OCI-LY1 (cell line): ENCODE results near the gene TMOD2.

Source experiments
- H2AFZ ChIP-seq: fragments of 200-600 bp; sonication (generic), shearing (Covaris generic); 2 replicates; pipeline ENCODE4 v1.6.0; 2014; ENCODE audit warnings: antibody characterized with exemption, mild to moderate bottlenecking, low read length
- H3F3A ChIP-seq: fragments of 200-600 bp; sonication (generic), shearing (Covaris generic); 2 replicates; pipeline ENCODE4 v1.6.0; 2014; ENCODE audit warnings: mild to moderate bottlenecking, antibody characterized with exemption, low read length, moderate library complexity; ENCODE audit not compliant: insufficient read depth
- H3K27ac ChIP-seq: fragments of 200-600 bp; sonication (generic); 2 replicates; pipeline ENCODE4 v1.5.1; 2014; ENCODE audit warnings: low read length, mixed run types, mild to moderate bottlenecking, low read depth; ENCODE audit not compliant: poor library complexity, severe bottlenecking
- H3K27me3 ChIP-seq: fragments of 200-600 bp; sonication (generic); 2 replicates; pipeline ENCODE4 v1.6.0; 2014; ENCODE audit warnings: antibody characterized with exemption, mild to moderate bottlenecking, low read length, moderate library complexity; ENCODE audit not compliant: insufficient read depth
- H3K36me3 ChIP-seq: fragments of 200-600 bp; sonication (generic); 2 replicates; pipeline ENCODE4 v1.6.1; 2014; ENCODE audit warnings: mild to moderate bottlenecking, antibody characterized with exemption, low read length, moderate library complexity, mixed read lengths; ENCODE audit not compliant: insufficient read depth
- H3K4me1 ChIP-seq: fragments of 200-600 bp; sonication (generic); 2 replicates; pipeline ENCODE4 v1.5.1; 2014; ENCODE audit warnings: mild to moderate bottlenecking, low read length, moderate library complexity; ENCODE audit not compliant: insufficient read depth, severe bottlenecking
- H3K4me2 ChIP-seq: fragments of 200-600 bp; sonication (generic), shearing (Covaris generic); 2 replicates; pipeline ENCODE4 v1.6.1; 2014; ENCODE audit warnings: low read length
- H3K4me3 ChIP-seq: fragments of 200-600 bp; sonication (generic); 2 replicates; pipeline ENCODE4 v1.5.1; 2014; ENCODE audit warnings: low read length, low read depth, mild to moderate bottlenecking, mixed read lengths; ENCODE audit not compliant: poor library complexity, severe bottlenecking
- H3K79me2 ChIP-seq: fragments of 200-600 bp; shearing (Covaris generic); 2 replicates; pipeline ENCODE4 v1.6.1; 2016; ENCODE audit warnings: mixed run types, low read length, mixed read lengths; ENCODE audit not compliant: insufficient read depth
- H3K9ac ChIP-seq: fragments of 200-600 bp; sonication (generic), shearing (Covaris generic); 2 replicates; pipeline ENCODE4 v1.6.1; 2014; ENCODE audit warnings: mild to moderate bottlenecking, low read length, mixed read lengths
- H3K9me2 ChIP-seq: fragments of 200-600 bp; sonication (generic), shearing (Covaris generic); 2 replicates; pipeline ENCODE4 v1.6.1; 2014; ENCODE audit warnings: low read depth, mild to moderate bottlenecking, low read length, mixed read lengths
- H3K9me3 ChIP-seq: fragments of 200-600 bp; shearing (Covaris generic); 2 replicates; pipeline ENCODE4 v1.6.1; 2014; ENCODE audit warnings: low read length, mixed read lengths
- H4K20me1 ChIP-seq: fragments of 200-600 bp; sonication (generic), shearing (Covaris generic); 2 replicates; pipeline ENCODE4 v1.6.0; 2016; ENCODE audit warnings: mild to moderate bottlenecking, low read length; ENCODE audit not compliant: insufficient read depth
- CTCF ChIP-seq: fragments of 200-600 bp; sonication (generic), shearing (Covaris generic); IDR thresholded peaks from 2 replicates; pipeline ENCODE4 v1.5.1; 2017; ENCODE audit warnings: mild to moderate bottlenecking, antibody characterized with exemption, low read length, moderate library complexity, mixed read lengths
- EZH2 ChIP-seq: fragments of 200-600 bp; sonication (generic), shearing (Covaris generic); IDR thresholded peaks from 2 replicates; pipeline ENCODE4 v1.8.0; 2017; ENCODE audit warnings: borderline replicate concordance, mixed run types, mild to moderate bottlenecking, antibody characterized with exemption, low read length, moderate library complexity, mixed read lengths

TMOD2 gene

GRCh38 chr15:51727141-51727897 is 24.1 kb upstream of the TMOD2 start:
- no peaks in the 10 kb centered on the region for H3K9me3 ChIP-seq
- H3K4me3 ChIP-seq: no peak overlapping the region
- no peak overlapping the region for H3K27ac ChIP-seq
- no peaks in the 10 kb centered on the region for H3K9me2 ChIP-seq
- H3K27me3 ChIP-seq: no peaks in the 10 kb centered on the region
- H4K20me1 ChIP-seq: no peaks in the 10 kb centered on the region
- H3K4me1 ChIP-seq: peaks cover 18% of the 10 kb centered on the region
- H3K79me2 ChIP-seq: no peaks in the 10 kb centered on the region
- no peak overlapping the region for H3K4me2 ChIP-seq
- H2AFZ ChIP-seq: no peak overlapping the region
- H3K36me3 ChIP-seq: peaks cover 6% of the 10 kb centered on the region; the same call in 1 of the 2 replicates
- no peak for TF ChIP-seq EZH2
- no peak for TF ChIP-seq CTCF
- H3K9ac ChIP-seq: no peak overlapping the region
- no peaks in the 10 kb centered on the region for H3F3A ChIP-seq

GRCh38 chr15:51731549-51732267 is 19.7 kb upstream of the TMOD2 start:
- H3K4me2 ChIP-seq: peak overlapping the region; percentile 85
- peak overlapping the region; percentile 55 for H3K4me3 ChIP-seq
- no peaks in the 10 kb centered on the region for H3K9me2 ChIP-seq
- H4K20me1 ChIP-seq: no peaks in the 10 kb centered on the region
- TF ChIP-seq CTCF (no peak), EZH2 (no peak)
- H3K79me2 ChIP-seq: no peaks in the 10 kb centered on the region
- no peaks in the 10 kb centered on the region for H3K27me3 ChIP-seq
- peaks cover 45% of the 10 kb centered on the region for H3K4me1 ChIP-seq
- H3K9me3 ChIP-seq: no peaks in the 10 kb centered on the region
- H2AFZ ChIP-seq: no peak overlapping the region
- peak overlapping the region; percentile 55; the same call in 1 of the 2 replicates for H3K9ac ChIP-seq
- H3F3A ChIP-seq: no peaks in the 10 kb centered on the region
- H3K27ac ChIP-seq: peak overlapping the region; percentile 74
- no peaks in the 10 kb centered on the region for H3K36me3 ChIP-seq

GRCh38 chr15:51732646-51733045 is 18.8 kb upstream of the TMOD2 start:
- H2AFZ ChIP-seq: no peak overlapping the region
- no peaks in the 10 kb centered on the region for H3K36me3 ChIP-seq
- H3K79me2 ChIP-seq: no peaks in the 10 kb centered on the region
- peaks cover 47% of the 10 kb centered on the region for H3K4me1 ChIP-seq
- H3K9me3 ChIP-seq: no peaks in the 10 kb centered on the region
- H4K20me1 ChIP-seq: no peaks in the 10 kb centered on the region
- TF ChIP-seq EZH2 (no peak), CTCF (no peak)
- no peaks in the 10 kb centered on the region for H3K9me2 ChIP-seq
- no peak overlapping the region for H3K4me3 ChIP-seq
- no peaks in the 10 kb centered on the region for H3F3A ChIP-seq
- H3K9ac ChIP-seq: no peak overlapping the region
- peak overlapping the region; percentile 74 for H3K27ac ChIP-seq
- H3K27me3 ChIP-seq: no peaks in the 10 kb centered on the region
- no peak overlapping the region; the same call in 1 of the 2 replicates for H3K4me2 ChIP-seq
